CD4-positive, CD25-positive, alpha-beta regulatory T cell (primary cell): ENCODE results near the gene SHE. TPM values are rescaled to one million over a fixed set of nuclear protein-coding genes. Genes with fewer than 3 reads are reported as not detected.
"Not testable (repeated sequence)": the region's sequence is repeated elsewhere in the genome, so short reads cannot be mapped to it uniquely, and the experiment has no call there.

Source experiments
- ATAC-seq, 2 donors: fragments of 150-1000 bp; cut with Tn5 transposase; one replicate each; pipeline ENCODE4 v1.10.0; 2021; ENCODE audit warnings: low read depth in 2 of 2, moderate number of reproducible peaks in 2 of 2, moderate library complexity in 1 of 2
- DNase-seq, 3 donors: peaks; one replicate each; pipeline versions ENCODE4 v3.0.0 to v3.0.0-alpha.2; 2012 to 2022; ENCODE audit warnings: mixed read lengths in 1 of 3
- H3K27ac ChIP-seq: one replicate; pipeline ENCODE4 v1.7.0; 2013; ENCODE audit warnings: mild to moderate bottlenecking, low read length; ENCODE audit not compliant: insufficient read depth, poor library complexity, severe bottlenecking
- H3K27me3 ChIP-seq: one replicate; pipeline ENCODE4 v1.7.0; 2013; ENCODE audit warnings: low read length; ENCODE audit not compliant: control insufficient read depth, insufficient read depth
- H3K36me3 ChIP-seq: one replicate; pipeline ENCODE4 v1.7.0; 2013; ENCODE audit warnings: mild to moderate bottlenecking, low read length, moderate library complexity; ENCODE audit not compliant: control insufficient read depth, insufficient read depth
- H3K4me1 ChIP-seq: 2 replicates; pipeline ENCODE4 v1.7.0; 2013; ENCODE audit warnings: mild to moderate bottlenecking, low read length; ENCODE audit not compliant: insufficient read depth, control insufficient read depth, poor library complexity, severe bottlenecking
- H3K4me3 ChIP-seq: one replicate; pipeline ENCODE4 v1.7.0; 2013; ENCODE audit warnings: low read depth, mild to moderate bottlenecking, low read length, moderate library complexity
- H3K9me3 ChIP-seq, 2 experiments: 1 replicate in 1 of 2; 2 replicates in 1 of 2; pipeline ENCODE4 v1.7.0; 2013; ENCODE audit warnings: low read length in 2 of 2, mild to moderate bottlenecking in 1 of 2, moderate library complexity in 1 of 2; ENCODE audit not compliant: control insufficient read depth in 2 of 2
- H3K27ac Mint-ChIP-seq, 3 donors: one replicate each; pipeline ENCODE4 v1.8.0; 2020 to 2022; ENCODE audit warnings: mild to moderate bottlenecking in 3 of 3, mixed read lengths in 3 of 3, moderate library complexity in 2 of 3
- H3K27me3 Mint-ChIP-seq: one replicate; pipeline ENCODE4 v1.8.0; 2022; ENCODE audit warnings: mild to moderate bottlenecking, mixed read lengths
- H3K36me3 Mint-ChIP-seq: one replicate; pipeline ENCODE4 v1.8.0; 2020; ENCODE audit warnings: mixed read lengths
- H3K4me1 Mint-ChIP-seq, 4 donors: one replicate each; pipeline ENCODE4 v1.8.0; 2020 to 2022; ENCODE audit warnings: mixed read lengths in 4 of 4, mild to moderate bottlenecking in 1 of 4
- H3K4me3 Mint-ChIP-seq, 4 donors: one replicate each; pipeline ENCODE4 v1.8.0; 2020 to 2022; ENCODE audit warnings: mild to moderate bottlenecking in 4 of 4, mixed read lengths in 4 of 4, moderate library complexity in 3 of 4
- H3K9me3 Mint-ChIP-seq, 7 donors: one replicate each; pipeline ENCODE4 v1.8.0; 2020 to 2022; ENCODE audit warnings: mixed read lengths in 7 of 7, mild to moderate bottlenecking in 3 of 7, moderate library complexity in 2 of 7
- polyA plus RNA-seq, 4 donors: library from polyadenylated mRNA; unstranded; fragments of 300-500 nt; fragmentation: Illumina TruSeq; gene quantifications; one replicate each; pipeline ENCODE4 v1.2.3, GENCODE V29; 2021
- total RNA-seq: library from RNA; stranded (reverse); gene quantifications from one replicate; pipeline ENCODE4 v1.2.3, GENCODE V29; 2022

The SHE gene
- total and polyA plus RNA-seq, 5 donors from 2014 or later: not detected

DNA sequence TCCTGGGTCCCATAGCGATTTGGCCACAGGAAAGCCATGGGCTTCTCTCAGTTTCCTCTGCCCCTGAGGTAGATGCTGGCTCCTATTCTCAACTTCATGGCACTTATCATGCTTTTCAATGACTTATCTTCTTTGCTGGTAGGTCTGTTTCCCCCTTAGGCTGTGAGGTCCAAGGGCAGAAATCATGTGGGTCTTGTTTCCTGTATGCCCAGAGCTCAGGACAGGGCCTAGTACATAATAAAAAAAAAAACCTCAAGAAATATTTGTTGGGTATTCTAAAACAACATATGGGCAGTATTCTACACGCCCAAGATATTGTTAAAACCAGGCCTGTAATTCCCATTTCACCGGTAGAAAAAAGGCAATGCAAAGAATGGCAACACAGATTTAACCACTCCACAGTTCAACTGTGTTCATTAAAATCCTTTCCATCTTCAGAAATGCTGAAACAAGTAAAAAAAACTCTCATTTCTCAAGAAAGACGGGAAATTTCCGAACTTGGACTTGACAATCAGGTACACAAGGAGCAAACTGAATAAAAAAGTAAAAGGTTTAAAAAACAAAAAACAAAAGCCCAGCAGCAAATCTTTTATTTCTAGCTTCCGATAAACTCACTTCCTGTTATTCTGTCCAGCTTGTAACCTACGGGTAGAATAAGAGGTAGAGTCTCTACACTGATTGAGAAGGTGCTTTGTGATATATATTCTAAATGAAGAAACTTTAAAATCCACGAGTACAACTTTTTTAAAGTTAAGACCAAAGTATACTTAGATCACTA lies 6.5 kb downstream of the SHE start:
- DNase-seq (no peak), ATAC-seq (no peak)
- Mint-ChIP-seq H3K36me3 (no peaks in the 10 kb centered on the region), H3K4me1 (peaks cover 0 to 37% (median 28%) of the 10 kb centered on the region in 4 donors), H3K4me3 (no peak overlapping the region), H3K27ac (peak overlapping the region in 1 of 3 donors; percentile 32), H3K27me3 (peaks cover 55% of the 10 kb centered on the region), H3K9me3 (no peaks in the 10 kb centered on the region)
- no peak overlapping the region for H3K4me3 ChIP-seq
- peaks cover 24% of the 10 kb centered on the region for H3K27me3 ChIP-seq
- H3K27ac ChIP-seq: no peak overlapping the region
- no peaks in the 10 kb centered on the region for H3K9me3 ChIP-seq
- H3K36me3 ChIP-seq: no peaks in the 10 kb centered on the region
- H3K4me1 ChIP-seq: peaks cover 16% of the 10 kb centered on the region

DNA sequence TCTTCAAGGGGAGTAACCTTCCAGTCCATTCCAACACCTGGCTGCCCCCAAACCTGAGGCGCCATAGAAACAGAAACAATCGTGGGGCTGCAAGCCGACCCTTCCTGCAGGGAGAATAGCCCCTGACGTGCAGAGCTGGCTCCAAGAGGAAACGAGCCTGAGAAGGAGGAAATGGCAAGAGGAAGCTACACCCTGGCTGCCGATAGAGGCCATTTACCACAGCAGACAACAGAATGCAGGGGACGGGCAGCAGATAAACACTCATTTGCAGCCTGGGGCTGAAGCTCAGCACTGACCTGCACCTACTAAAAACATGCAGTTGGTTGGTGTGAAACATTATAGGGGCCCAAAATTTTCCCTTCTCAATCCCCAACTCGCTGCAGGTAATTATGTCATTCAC lies 8.9 kb downstream of the SHE start:
- no peaks in the 10 kb centered on the region for H3K36me3 Mint-ChIP-seq
- peak overlapping the region; percentile 6 to 87 (median 44) for H3K4me3 Mint-ChIP-seq
- H3K4me1 Mint-ChIP-seq: peaks cover 0 to 37% (median 28%) of the 10 kb centered on the region in 4 donors
- H3K27ac Mint-ChIP-seq: peak overlapping the region in 2 of 3 donors; percentile 41 to 46
- Histone ChIP-seq H3K27me3 (peaks cover 4% of the 10 kb centered on the region), H3K4me3 (peak overlapping the region; percentile 44), H3K27ac (no peak overlapping the region), H3K9me3 (no peaks in the 10 kb centered on the region), H3K4me1 (peaks cover 16% of the 10 kb centered on the region), H3K36me3 (no peaks in the 10 kb centered on the region)
- ATAC-seq (peak in 1 of 2 donors; percentile 54), DNase-seq (peak in 2 of 3 donors; percentile 11 to 66)
- peaks cover 42% of the 10 kb centered on the region for H3K27me3 Mint-ChIP-seq
- peaks cover 0 to 2% (median 0%) of the 10 kb centered on the region in 7 donors for H3K9me3 Mint-ChIP-seq

DNA sequence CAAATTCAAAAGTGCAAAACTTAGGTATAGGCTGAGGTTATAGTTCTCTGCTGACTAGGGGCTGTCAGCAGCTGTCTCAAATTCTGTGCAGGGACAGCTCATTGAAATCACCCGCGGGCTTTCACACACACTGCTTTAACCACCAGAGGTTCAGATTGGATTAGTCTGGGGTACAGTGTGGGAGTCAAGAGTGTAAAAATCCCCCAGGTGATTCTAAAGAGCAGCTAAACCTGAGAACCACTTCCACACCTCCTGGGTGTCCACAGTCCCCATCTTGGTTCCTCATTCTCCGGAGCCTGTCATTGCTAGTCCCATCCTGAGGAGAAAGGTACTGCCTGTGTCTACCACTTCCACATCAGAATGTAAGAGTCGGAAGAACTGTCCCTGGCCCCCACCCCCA lies 10.1 kb downstream of the SHE start:
- Mint-ChIP-seq H3K4me1 (peaks cover 0 to 36% (median 27%) of the 10 kb centered on the region in 4 donors), H3K4me3 (no peak overlapping the region), H3K9me3 (peaks cover 0 to 2% (median 0%) of the 10 kb centered on the region in 7 donors), H3K27ac (peak overlapping the region in 1 of 3 donors; percentile 41), H3K27me3 (peaks cover 36% of the 10 kb centered on the region), H3K36me3 (no peaks in the 10 kb centered on the region)
- ATAC-seq (no peak), DNase-seq (no peak)
- Histone ChIP-seq H3K4me3 (no peak overlapping the region), H3K27me3 (peaks cover 4% of the 10 kb centered on the region), H3K27ac (no peak overlapping the region), H3K4me1 (peaks cover 16% of the 10 kb centered on the region), H3K9me3 (no peaks in the 10 kb centered on the region), H3K36me3 (no peaks in the 10 kb centered on the region)

DNA sequence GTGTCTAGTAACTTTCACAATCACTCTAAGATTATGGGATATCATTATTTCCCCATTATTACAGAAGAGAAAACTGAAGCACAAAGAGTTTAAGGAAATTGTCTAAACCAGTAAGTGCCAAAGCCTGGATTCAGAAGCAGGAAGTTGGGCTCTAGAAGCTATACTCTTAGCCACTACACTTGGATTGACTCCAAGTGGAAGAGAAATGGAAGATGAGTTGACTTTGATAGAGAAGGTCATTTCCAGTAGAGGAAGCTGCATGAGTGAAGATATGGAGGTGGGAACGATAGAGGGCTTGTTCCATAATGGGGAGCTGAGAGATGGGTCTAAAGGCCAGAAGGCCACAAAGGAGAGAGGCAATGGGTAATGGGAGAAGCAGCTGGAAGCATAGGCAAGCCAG lies 11.9 kb downstream of the SHE start:
- H3K27me3 Mint-ChIP-seq: peaks cover 33% of the 10 kb centered on the region
- H3K27me3 ChIP-seq: no peaks in the 10 kb centered on the region
- no peaks in the 10 kb centered on the region for H3K36me3 ChIP-seq
- no peak overlapping the region for H3K4me3 Mint-ChIP-seq
- peaks cover 0 to 3% (median 0%) of the 10 kb centered on the region in 7 donors for H3K9me3 Mint-ChIP-seq
- no peak overlapping the region for H3K27ac Mint-ChIP-seq
- H3K4me1 ChIP-seq: peaks cover 16% of the 10 kb centered on the region
- no peak overlapping the region for H3K4me3 ChIP-seq
- no peak overlapping the region for H3K27ac ChIP-seq
- H3K36me3 Mint-ChIP-seq: no peaks in the 10 kb centered on the region
- no peak for DNase-seq
- no peaks in the 10 kb centered on the region for H3K9me3 ChIP-seq
- H3K4me1 Mint-ChIP-seq: peaks cover 0 to 30% (median 18%) of the 10 kb centered on the region in 4 donors
- no peak for ATAC-seq

DNA sequence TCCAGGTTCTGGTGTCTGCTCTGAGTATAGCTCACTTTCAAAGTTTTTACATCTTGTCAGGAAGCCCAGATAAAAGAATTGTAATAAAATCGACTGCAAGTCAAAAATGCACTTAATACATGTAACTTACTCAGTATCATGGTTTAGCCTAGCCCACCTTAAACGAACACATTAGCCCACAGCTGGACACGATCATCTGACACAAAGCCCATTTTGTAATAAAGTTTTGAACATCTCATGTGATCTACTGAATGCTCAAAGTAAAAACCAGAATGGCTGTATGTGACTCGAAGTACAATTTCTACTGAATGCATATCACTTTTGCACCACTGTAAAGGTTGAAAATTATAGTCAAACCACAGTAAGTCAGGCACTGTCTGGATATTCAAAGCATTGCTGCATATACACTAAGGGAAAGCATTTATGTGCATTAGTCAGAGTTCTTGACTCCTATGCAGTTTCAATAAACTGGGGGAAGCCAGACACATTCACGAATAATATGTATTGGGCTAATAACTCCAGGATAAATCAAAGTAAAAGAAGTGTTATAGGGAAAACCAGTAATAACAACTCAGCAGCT lies 12.4 kb downstream of the SHE start:
- ATAC-seq (no peak), DNase-seq (no peak)
- Histone ChIP-seq H3K4me1 (peaks cover 16% of the 10 kb centered on the region), H3K9me3 (no peaks in the 10 kb centered on the region), H3K36me3 (no peaks in the 10 kb centered on the region), H3K27ac (no peak overlapping the region), H3K4me3 (no peak overlapping the region), H3K27me3 (no peaks in the 10 kb centered on the region)
- peak overlapping the region in 1 of 3 donors; percentile 56 for H3K27ac Mint-ChIP-seq
- H3K36me3 Mint-ChIP-seq: no peaks in the 10 kb centered on the region
- peaks cover 0 to 30% (median 18%) of the 10 kb centered on the region in 4 donors for H3K4me1 Mint-ChIP-seq
- no peak overlapping the region for H3K4me3 Mint-ChIP-seq
- H3K9me3 Mint-ChIP-seq: peaks cover 0 to 3% (median 0%) of the 10 kb centered on the region in 7 donors
- H3K27me3 Mint-ChIP-seq: peaks cover 33% of the 10 kb centered on the region

DNA sequence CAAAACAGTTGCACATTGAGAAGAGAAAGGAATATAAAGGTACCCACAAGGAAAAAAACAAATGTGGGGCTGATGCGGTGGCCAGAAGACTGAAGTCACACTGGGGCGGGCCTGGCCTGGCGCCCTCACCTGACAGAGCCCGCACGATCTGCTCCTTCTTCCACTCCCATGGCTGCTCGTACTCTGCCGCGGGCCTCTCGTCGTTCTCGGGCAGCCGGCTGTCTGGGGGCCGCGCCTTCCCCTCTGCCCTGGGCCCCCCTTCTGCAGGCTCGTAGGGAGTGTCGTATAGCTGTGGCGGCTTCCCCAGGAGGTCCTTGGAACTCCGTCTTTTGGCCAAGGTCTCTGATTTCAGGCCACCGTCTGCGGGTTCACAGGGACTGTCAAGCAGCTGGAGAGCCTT lies 13.3 kb downstream of the SHE start:
- Mint-ChIP-seq H3K36me3 (no peaks in the 10 kb centered on the region), H3K4me1 (peaks cover 0 to 28% (median 18%) of the 10 kb centered on the region in 4 donors), H3K9me3 (peaks cover 0 to 3% (median 0%) of the 10 kb centered on the region in 7 donors), H3K27me3 (peaks cover 33% of the 10 kb centered on the region), H3K4me3 (no peak overlapping the region), H3K27ac (no peak overlapping the region)
- H3K9me3 ChIP-seq: no peaks in the 10 kb centered on the region
- H3K27me3 ChIP-seq: no peaks in the 10 kb centered on the region
- ATAC-seq (no peak), DNase-seq (no peak)
- H3K4me1 ChIP-seq: peaks cover 13% of the 10 kb centered on the region
- H3K27ac ChIP-seq: no peak overlapping the region
- H3K36me3 ChIP-seq: no peaks in the 10 kb centered on the region
- no peak overlapping the region for H3K4me3 ChIP-seq

DNA sequence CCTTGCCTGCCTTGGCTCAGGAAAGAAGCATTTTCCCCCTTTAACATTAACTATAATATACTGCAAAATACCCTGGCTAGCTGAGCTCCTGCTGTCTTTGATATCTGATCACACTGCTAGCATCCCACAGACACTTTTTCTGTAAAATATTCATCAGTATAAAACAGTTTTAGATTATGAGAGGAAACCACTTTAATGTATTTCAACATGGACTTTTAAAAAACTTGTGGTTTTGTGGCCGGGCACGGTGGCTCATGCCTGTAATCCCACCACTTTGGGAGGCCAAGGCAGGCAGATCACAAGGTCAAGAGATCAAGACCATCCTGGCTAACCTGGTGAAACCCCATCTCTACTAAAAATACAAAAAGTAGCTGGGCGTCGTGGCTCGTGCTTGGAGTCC lies 15.5 kb downstream of the SHE start:
- peaks cover 24% of the 10 kb centered on the region for H3K27me3 Mint-ChIP-seq
- not testable (repeated sequence) for H3K9me3 ChIP-seq, H3K36me3 Mint-ChIP-seq, H3K4me1 ChIP-seq, H3K4me3 ChIP-seq, H3K9me3 Mint-ChIP-seq, DNase-seq, H3K36me3 ChIP-seq, H3K27ac Mint-ChIP-seq, ATAC-seq, H3K4me3 Mint-ChIP-seq, H3K4me1 Mint-ChIP-seq, H3K27ac ChIP-seq, H3K27me3 ChIP-seq
